Endodermal cell (in vitro differentiated cells): Measurements from ENCODE around the gene ROR1. TPM values are rescaled to one million over a fixed set of nuclear protein-coding genes. Genes with fewer than 3 reads are reported as not detected.

Experiments used
- DNase-seq: peaks from one replicate; pipeline ENCODE4 v3.0.0-alpha.2; 2017
- H3K27ac ChIP-seq: 2 replicates; pipeline ENCODE4 v1.5.1; 2013; ENCODE audit warnings: mild to moderate bottlenecking, low read depth, low read length, moderate library complexity
- H3K27me3 ChIP-seq: 2 replicates; pipeline ENCODE4 v1.6.1; 2013; ENCODE audit warnings: mild to moderate bottlenecking, low read length, moderate library complexity; ENCODE audit not compliant: insufficient read depth, control insufficient read depth, poor library complexity, severe bottlenecking
- H3K36me3 ChIP-seq: 2 replicates; pipeline ENCODE4 v1.7.0; 2013; ENCODE audit warnings: mild to moderate bottlenecking, low read length, moderate library complexity; ENCODE audit not compliant: control insufficient read depth, insufficient read depth
- H3K4me1 ChIP-seq: one replicate; pipeline ENCODE4 v1.7.0; 2013; ENCODE audit warnings: low read length; ENCODE audit not compliant: control insufficient read depth, insufficient read depth
- H3K4me3 ChIP-seq: 2 replicates; pipeline ENCODE4 v1.5.1; 2013; ENCODE audit warnings: mild to moderate bottlenecking, low read length, moderate library complexity
- H3K9ac ChIP-seq: 2 replicates; pipeline ENCODE4 v1.6.1; 2013; ENCODE audit warnings: mild to moderate bottlenecking, low read length, moderate library complexity; ENCODE audit not compliant: poor library complexity, severe bottlenecking; ENCODE audit errors: extremely low read depth
- H3K9me3 ChIP-seq: 2 replicates; pipeline ENCODE4 v1.6.1; 2013; ENCODE audit warnings: mild to moderate bottlenecking, low read length, moderate library complexity; ENCODE audit not compliant: control insufficient read depth
- H3K27ac Mint-ChIP-seq: 2 replicates; pipeline ENCODE4 v1.8.0; 2020; ENCODE audit warnings: mixed read lengths
- H3K27me3 Mint-ChIP-seq: 2 replicates; pipeline ENCODE4 v1.8.0; 2021; ENCODE audit warnings: mild to moderate bottlenecking, mixed read lengths; ENCODE audit not compliant: insufficient read depth
- H3K36me3 Mint-ChIP-seq: 2 replicates; pipeline ENCODE4 v1.8.0; 2020; ENCODE audit warnings: low read depth, mixed read lengths
- H3K4me1 Mint-ChIP-seq: 2 replicates; pipeline ENCODE4 v1.8.0; 2020; ENCODE audit warnings: mixed read lengths
- H3K4me3 Mint-ChIP-seq: 2 replicates; pipeline ENCODE4 v1.8.0; 2020; ENCODE audit warnings: mild to moderate bottlenecking, moderate library complexity, mixed read lengths
- H3K9me3 Mint-ChIP-seq: 2 replicates; pipeline ENCODE4 v1.8.0; 2020; ENCODE audit warnings: mild to moderate bottlenecking, mixed read lengths
- WGBS, 2 experiments: methylation state at CpG; one replicate each; pipeline versions ENCODE4 v1.1.5 to v1.1.7; 2013; ENCODE audit warnings: missing lambda C conversion rate in 2 of 2, mixed read lengths in 1 of 2; ENCODE audit not compliant: insufficient coverage in 1 of 2, insufficient read length in 1 of 2; 5-methylcytosine and 5-hydroxymethylcytosine counted together
- total RNA-seq, 2 donors: library from RNA; stranded (reverse); fragmentation: NEBNext Ultra II Directional in 1 of 2; extraction: Animal tissue kit (Norgen Biotek cat#: 25700) in 1 of 2; gene quantifications; 2 replicates in 1 of 2; 3 replicates in 1 of 2; pipeline ENCODE4 v1.2.1, GENCODE V29; 2021
- TF ChIP-seq, protein P1 (sequence below): fragments of 200-600 bp; sonication (generic); conservative IDR thresholded peaks from 2 replicates; pipeline ENCODE4 v1.5.0; 2021; ENCODE audit warnings: antibody characterized with exemption, mild to moderate bottlenecking

ROR1 gene
- total RNA-seq, 2 donors from 2014 or later: 77.4 to 77.9 TPM

DNA sequence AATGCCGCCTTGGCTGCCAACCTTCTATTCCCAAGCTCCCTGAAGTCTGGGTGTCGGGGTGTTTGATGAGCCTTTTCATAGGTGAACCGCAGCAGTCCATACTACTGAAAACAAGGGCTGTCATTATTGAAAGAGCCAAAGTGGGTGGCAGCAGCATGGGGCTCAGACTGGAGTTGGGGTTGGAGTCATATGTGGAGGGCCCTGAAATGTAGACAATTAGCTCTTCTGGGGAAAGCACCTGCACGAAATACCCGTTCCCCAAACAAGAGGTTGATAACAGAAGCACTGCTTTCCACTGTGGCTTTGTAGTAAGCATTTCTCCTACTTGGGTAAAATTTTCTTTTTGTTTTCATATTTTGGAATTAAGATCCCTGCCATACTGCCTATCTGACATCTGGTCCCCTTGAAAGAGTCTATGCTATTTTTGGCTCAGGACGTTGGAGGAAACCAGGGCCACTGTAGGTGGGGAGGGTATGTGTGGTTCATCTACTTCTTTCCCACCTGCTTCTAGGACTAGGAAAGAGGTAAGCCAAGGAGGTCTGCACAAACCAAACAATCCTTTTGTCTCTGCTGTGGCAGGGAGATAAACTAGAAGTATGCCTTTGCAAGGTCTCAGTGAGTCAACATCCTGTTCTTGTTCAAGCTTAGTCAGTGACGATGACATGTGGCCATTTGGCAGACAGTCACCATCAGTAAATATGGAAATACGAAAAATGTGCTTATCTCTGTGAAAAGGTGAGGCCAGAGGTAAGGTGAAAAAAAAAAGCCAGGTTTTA, 232.6 kb downstream of the ROR1 start:
- TF ChIP-seq, protein P1, sequence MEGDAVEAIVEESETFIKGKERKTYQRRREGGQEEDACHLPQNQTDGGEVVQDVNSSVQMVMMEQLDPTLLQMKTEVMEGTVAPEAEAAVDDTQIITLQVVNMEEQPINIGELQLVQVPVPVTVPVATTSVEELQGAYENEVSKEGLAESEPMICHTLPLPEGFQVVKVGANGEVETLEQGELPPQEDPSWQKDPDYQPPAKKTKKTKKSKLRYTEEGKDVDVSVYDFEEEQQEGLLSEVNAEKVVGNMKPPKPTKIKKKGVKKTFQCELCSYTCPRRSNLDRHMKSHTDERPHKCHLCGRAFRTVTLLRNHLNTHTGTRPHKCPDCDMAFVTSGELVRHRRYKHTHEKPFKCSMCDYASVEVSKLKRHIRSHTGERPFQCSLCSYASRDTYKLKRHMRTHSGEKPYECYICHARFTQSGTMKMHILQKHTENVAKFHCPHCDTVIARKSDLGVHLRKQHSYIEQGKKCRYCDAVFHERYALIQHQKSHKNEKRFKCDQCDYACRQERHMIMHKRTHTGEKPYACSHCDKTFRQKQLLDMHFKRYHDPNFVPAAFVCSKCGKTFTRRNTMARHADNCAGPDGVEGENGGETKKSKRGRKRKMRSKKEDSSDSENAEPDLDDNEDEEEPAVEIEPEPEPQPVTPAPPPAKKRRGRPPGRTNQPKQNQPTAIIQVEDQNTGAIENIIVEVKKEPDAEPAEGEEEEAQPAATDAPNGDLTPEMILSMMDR: no peak
- Mint-ChIP-seq H3K9me3 (peaks cover 3% of the 10 kb centered on the region), H3K4me3 (no peak overlapping the region), H3K27me3 (no peaks in the 10 kb centered on the region), H3K4me1 (peaks cover 30% of the 10 kb centered on the region), H3K36me3 (peaks cover 14% of the 10 kb centered on the region), H3K27ac (peak overlapping the region; percentile 62)
- Histone ChIP-seq H3K4me1 (peaks cover 15% of the 10 kb centered on the region), H3K4me3 (no peak overlapping the region), H3K27me3 (no peaks in the 10 kb centered on the region), H3K9me3 (no peaks in the 10 kb centered on the region), H3K27ac (no peak overlapping the region), H3K9ac (no peak overlapping the region), H3K36me3 (no peaks in the 10 kb centered on the region)
- peak; percentile 50 for DNase-seq
- 76 to 78% methylated on average over 6 to 8 of the region's 8 CpGs for WGBS, 2 experiments

DNA sequence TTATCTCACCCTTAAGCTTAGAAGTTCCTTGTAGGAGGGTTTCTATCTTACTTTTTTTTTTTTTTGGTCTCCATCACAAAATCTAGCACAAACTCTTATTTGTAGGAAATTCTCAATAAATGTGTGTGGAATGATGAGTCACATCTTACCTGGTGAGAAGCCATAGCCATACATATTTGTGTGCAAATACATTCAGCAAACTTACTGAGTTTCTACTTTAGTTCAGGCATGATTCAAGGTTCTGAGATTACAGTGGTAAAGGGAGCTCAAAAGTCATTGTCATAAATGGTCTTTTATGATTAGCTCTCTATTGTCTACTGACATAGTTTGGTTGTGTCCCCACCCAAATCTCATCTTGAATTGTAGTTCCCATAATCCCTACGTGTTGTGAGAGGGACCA, 236.5 kb downstream of the ROR1 start:
- Histone ChIP-seq H3K9me3 (no peaks in the 10 kb centered on the region), H3K27me3 (no peaks in the 10 kb centered on the region), H3K27ac (no peak overlapping the region), H3K36me3 (peaks cover 25% of the 10 kb centered on the region), H3K4me3 (no peak overlapping the region), H3K4me1 (peaks cover 10% of the 10 kb centered on the region), H3K9ac (no peak overlapping the region)
- peaks cover 17% of the 10 kb centered on the region for H3K4me1 Mint-ChIP-seq
- TF ChIP-seq, protein P1: no peak
- H3K9me3 Mint-ChIP-seq: no peaks in the 10 kb centered on the region
- H3K27ac Mint-ChIP-seq: no peak overlapping the region
- no peak overlapping the region for H3K4me3 Mint-ChIP-seq
- H3K36me3 Mint-ChIP-seq: peaks cover 33% of the 10 kb centered on the region
- H3K27me3 Mint-ChIP-seq: no peaks in the 10 kb centered on the region
- WGBS, 2 experiments: 80 to 100% methylated on average over 1 of the region's 1 CpG
- DNase-seq: no peak

DNA sequence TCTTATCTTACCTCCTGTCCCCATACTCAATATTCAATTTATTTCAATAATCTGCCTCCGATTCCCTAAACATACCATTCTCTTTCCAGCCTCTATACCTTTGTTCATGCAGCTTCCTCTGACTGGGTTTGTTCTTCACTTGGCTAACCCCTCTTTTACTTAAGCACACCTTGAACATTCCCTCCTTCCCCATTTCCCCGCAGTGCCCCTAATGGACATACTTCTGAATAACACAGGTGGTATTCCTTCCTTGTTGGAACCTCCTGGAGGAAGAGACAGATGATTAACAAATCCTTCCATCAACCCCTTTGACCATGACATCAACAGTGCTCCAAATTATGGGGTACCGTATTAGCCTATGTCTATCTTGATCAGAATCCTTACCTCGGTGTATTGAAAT, 239.6 kb downstream of the ROR1 start:
- TF ChIP-seq, protein P1: peak; percentile 49
- H3K36me3 ChIP-seq: peaks cover 27% of the 10 kb centered on the region
- H3K4me3 ChIP-seq: no peak overlapping the region
- DNase-seq: no peak
- no peaks in the 10 kb centered on the region for H3K27me3 ChIP-seq
- peaks cover 11% of the 10 kb centered on the region for H3K4me1 Mint-ChIP-seq
- H3K27me3 Mint-ChIP-seq: no peaks in the 10 kb centered on the region
- 81 to 83% methylated on average over 4 of the region's 4 CpGs for WGBS, 2 experiments
- H3K27ac Mint-ChIP-seq: no peak overlapping the region
- no peak overlapping the region for H3K27ac ChIP-seq
- no peaks in the 10 kb centered on the region for H3K9me3 ChIP-seq
- H3K4me1 ChIP-seq: no peaks in the 10 kb centered on the region
- peaks cover 49% of the 10 kb centered on the region for H3K36me3 Mint-ChIP-seq
- H3K9me3 Mint-ChIP-seq: no peaks in the 10 kb centered on the region
- H3K9ac ChIP-seq: no peak overlapping the region
- H3K4me3 Mint-ChIP-seq: no peak overlapping the region
